KBM-7 (cell line): ENCODE data around the gene EGFR.

ENCODE experiments used
- DNase-seq: peaks from one replicate; pipeline ENCODE4 v3.0.0-alpha.2; 2015
- in situ Hi-C: fragments of 300-500 bp; cut with MboI; formaldehyde crosslinking; loops from 2 replicates; pipeline ENCODE4 v1.14.3; 2020; ENCODE audit warnings: low sequenced_read_pairs, low pct_unique_long_range_greater_than_20kb, mixed read lengths

Gene EGFR

GRCh38 chr7:55056577-55057480, 38.0 kb downstream of the EGFR start:
- in situ Hi-C loops, result no loop called here
- no peak for DNase-seq

- in situ Hi-C loops, result no loop called here
- DNase-seq, result no peak
These were observed 39.5 kb downstream of the EGFR start for GRCh38 chr7:55058314-55058713.

DNA sequence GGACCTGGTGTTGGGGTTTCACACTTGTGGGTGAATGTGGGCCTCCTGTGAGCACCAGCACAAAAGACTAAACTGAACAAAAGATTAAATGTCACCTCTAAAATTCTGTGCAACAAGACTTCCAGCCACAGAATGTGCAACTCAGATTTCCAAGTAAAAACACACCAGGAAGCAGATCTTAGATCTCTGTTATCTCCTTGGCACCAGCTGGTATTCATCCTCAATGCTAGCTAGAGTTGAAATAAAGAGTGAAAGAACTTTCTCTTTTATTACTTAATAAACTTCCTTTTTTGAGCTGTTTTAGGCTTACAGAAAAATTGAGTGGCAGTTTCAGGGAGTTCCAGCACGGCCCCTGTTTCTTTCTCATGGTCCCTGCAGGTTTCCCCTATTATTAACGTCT, 40.2 kb downstream of the EGFR start:
- in situ Hi-C loops, result no loop called here
- DNase-seq, result no peak

- in situ Hi-C loops, result no loop called here
- no peak for DNase-seq
These were observed 41.3 kb downstream of the EGFR start for GRCh38 chr7:55060085-55060484.

GRCh38 chr7:55060636-55061022, 41.8 kb downstream of the EGFR start:
- in situ Hi-C loops, result no loop called here
- DNase-seq, result no peak

- DNase-seq, result no peak
- in situ Hi-C loops, result no loop called here
These were observed 43.1 kb downstream of the EGFR start for GRCh38 chr7:55061726-55062499.

- in situ Hi-C loops, result no loop called here
- DNase-seq, result no peak
These were observed 44.2 kb downstream of the EGFR start for GRCh38 chr7:55063061-55063460.

- in situ Hi-C loops, result no loop called here
These were observed 44.8 kb downstream of the EGFR start for GRCh38 chr7:55063633-55064032.

GRCh38 chr7:55065079-55065478, 46.3 kb downstream of the EGFR start:
- DNase-seq, result no peak
- in situ Hi-C loops, result no loop called here

More at GRCh38 chr7:55063633-55064032, 44.8 kb downstream of the EGFR start:
- no peak for DNase-seq

GRCh38 chr7:55065511-55066229, 46.9 kb downstream of the EGFR start:
- DNase-seq, result no peak

GRCh38 chr7:55066524-55066923, 47.7 kb downstream of the EGFR start:
- in situ Hi-C loops, result no loop called here
- DNase-seq, result no peak

More at GRCh38 chr7:55065511-55066229, 46.9 kb downstream of the EGFR start:
- in situ Hi-C loops, result no loop called here

DNA sequence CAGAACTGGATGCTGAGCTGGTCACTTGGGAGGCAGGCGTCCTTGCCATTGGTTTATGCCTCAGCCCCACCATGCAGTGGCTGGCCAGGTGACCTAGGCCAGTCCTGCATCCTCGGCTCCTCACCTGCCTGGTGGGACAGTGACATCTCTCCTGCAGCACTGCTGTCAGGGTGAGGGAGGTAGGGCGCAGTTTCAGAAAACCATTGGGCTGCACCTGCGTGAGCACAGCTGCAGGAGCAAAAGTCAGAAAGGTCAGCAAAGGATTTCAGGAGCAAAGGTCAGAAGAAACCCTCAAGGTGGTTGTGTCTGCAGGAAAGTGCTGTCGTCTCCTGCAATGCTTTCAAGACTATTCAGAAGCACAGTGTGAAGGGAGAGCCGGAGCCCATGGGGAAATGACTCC, 48.1 kb downstream of the EGFR start:
- no peak for DNase-seq
- in situ Hi-C loops, result no loop called here

DNA sequence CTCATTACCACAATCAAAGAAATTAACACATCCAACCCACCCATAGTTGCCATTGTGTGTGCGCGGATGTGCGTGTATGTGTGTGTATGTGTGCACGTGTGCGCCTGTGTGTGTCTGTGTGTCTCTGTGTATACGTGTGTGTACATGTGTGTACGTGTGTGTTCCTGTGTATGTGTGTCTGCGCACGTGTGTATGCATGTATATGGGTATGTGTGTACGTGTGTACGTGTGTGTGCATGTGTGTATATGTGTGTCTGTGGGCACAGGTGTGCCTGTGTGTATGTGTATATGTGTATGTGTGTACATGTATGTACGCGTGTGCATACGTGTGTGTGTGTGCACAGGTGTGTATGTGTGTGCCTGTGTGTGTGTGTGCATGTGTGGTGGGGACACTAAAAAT, 48.9 kb downstream of the EGFR start:
- DNase-seq, result no peak
- in situ Hi-C loops, result no loop called here

DNA sequence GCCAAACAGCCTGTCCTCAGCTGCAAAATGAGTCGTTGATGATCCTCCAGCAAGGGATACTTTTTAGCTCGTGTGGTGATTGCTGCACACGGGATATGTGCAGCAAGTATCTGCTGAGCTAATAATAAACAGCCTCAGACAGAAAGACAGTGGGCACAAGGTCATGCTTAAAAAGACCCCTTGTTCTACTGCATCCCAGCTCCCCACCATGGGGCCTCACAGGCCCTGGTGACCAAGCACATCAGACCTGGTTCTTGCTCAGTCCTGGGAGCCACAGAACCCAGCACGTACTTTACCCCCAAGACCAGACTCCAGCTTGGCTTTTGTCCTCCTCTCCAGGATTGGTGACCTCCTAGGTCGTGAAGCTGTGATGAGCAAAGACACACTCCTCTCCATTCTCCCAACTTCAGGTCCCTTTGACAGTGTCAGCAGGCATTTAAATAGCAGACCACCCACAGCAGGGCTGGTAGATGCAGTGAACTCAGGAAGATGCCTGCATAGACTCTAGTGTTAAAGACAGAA, 50.5 kb downstream of the EGFR start:
- in situ Hi-C loops, result no loop called here
- no peak for DNase-seq

DNA sequence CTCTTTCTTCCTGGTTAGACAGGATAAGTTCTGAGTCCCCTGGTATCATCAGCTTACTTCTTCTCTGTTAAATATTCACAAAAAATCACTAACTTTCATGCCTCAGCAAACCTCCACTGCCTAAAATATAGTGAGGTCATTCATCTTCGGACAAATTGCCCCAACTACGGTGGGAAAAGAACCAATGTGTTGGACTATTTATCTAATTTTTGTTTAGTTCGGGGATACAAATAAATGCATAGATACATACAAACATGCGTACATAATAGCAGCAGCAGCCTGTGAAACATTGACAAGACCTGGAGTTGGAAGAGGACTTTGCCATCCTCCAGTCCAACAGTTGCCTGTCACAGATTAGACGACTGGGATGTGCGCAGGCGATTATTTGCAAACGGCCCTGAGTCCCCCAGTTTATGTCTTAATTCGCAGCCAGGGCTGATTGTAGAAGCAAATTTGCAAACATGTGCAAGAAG, 51.5 kb downstream of the EGFR start:
- no peak for DNase-seq
- in situ Hi-C loops, result no loop called here

DNA sequence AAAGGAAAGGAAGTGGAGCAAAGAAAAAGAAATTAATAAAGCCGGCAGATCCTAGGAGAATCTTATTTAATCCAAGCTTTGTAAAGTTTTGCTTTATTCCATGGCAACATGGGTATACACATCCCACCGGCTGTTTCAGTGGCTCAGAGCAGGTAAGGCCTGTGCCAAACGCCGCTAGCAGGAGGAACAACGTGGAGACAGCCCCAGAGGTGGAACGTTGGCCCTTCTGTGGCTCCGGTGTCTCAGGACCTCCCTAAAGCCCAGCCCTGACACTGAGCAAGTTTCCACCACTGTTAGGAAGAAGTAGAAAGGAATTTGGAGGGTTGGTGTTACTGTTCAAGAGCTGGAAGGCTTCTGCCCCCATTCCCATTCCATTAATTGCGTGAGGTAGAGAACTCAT, 52.0 kb downstream of the EGFR start:
- DNase-seq, result no peak
- in situ Hi-C loops, result no loop called here

GRCh38 chr7:55071411-55072175, 52.8 kb downstream of the EGFR start:
- in situ Hi-C loops, result no loop called here
- no peak for DNase-seq

DNA sequence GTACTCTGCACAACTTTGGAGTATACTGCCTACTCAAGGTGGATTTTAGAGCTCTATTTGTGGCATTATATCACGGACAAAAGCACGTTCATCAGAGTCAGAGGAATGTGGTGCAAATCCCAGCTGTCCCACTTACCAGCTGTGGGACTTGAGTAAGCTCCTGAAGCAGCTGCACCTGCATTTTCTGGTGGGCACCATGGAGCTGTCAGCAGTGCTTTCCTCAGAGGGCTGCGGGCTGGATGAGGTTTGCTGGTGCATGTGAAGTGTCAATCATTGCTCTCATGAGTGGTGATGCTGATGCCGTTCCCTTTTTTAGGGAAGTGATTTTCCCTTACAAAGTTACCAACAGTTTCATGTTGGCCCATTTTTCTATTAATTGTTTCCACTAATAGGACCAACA, 53.4 kb downstream of the EGFR start:
- no peak for DNase-seq
- in situ Hi-C loops, result no loop called here

- in situ Hi-C loops, result no loop called here
- DNase-seq, result no peak
These were observed 54.3 kb downstream of the EGFR start for GRCh38 chr7:55073051-55073511.
